ENCODE data around the gene PRDM16. TPM values are rescaled to one million over a fixed set of nuclear protein-coding genes. Genes with fewer than 3 reads are reported as not detected.

The PRDM16 gene
- total and polyA plus RNA-seq, 2 of the 8 experiments (the other 6 are each of a cell fraction or from before 2014, with no cell fraction given), result 0.39 to 0.43 TPM

- Histone ChIP-seq H2AFZ (ENCODE audit: low read length) (no peak overlapping the region), H2AK5ac (ENCODE audit: low read depth, low read length) (no peak overlapping the region), H4K20me1 (replicated peaks in 1 of 2; ENCODE audit: control insufficient read depth in 1 of 2, insufficient read depth in 2 of 2, low read length in 2 of 2) (no peaks in the 10 kb centered on the region), H4K5ac (ENCODE audit: insufficient read length, low read depth, low read length) (no peak overlapping the region), H3K36me3 (ENCODE audit: control insufficient read depth in 2 of 4, insufficient read depth in 4 of 4, low read length in 3 of 4) (no peaks in the 10 kb centered on the region), H2BK120ac (replicated peaks; ENCODE audit: low read depth, low read length) (no peak overlapping the region), H3K23ac (ENCODE audit: insufficient read length) (no peak overlapping the region), H2BK20ac (ENCODE audit: low read length) (no peak overlapping the region), H2BK5ac (ENCODE audit: low read depth, low read length) (no peak overlapping the region), H2BK15ac (ENCODE audit: low read length) (no peak overlapping the region), H3K18ac (ENCODE audit: extremely low read depth, low read length) (no peak overlapping the region), H3K4me3 (ENCODE audit: extremely low read depth in 1 of 4, insufficient read depth in 2 of 4, low read depth in 3 of 4, low read length in 4 of 4) (no peak overlapping the region), H3K9me3 (ENCODE audit: insufficient read depth in 2 of 2, low read depth in 1 of 2, low read length in 1 of 2) (no peaks in the 10 kb centered on the region), H3K9ac (replicated peaks in 1 of 4; ENCODE audit: extremely low read depth in 1 of 4, low read depth in 3 of 4, low read length in 3 of 4) (no peak overlapping the region), H3K14ac (ENCODE audit: insufficient read length) (no peak overlapping the region), H3K4ac (replicated peaks; ENCODE audit: insufficient read length, low read depth, low read length) (no peak overlapping the region), H3K27me3 (replicated peaks in 1 of 4; ENCODE audit: control insufficient read depth in 3 of 4, extremely low read depth in 1 of 4, insufficient read depth in 3 of 4, low read length in 3 of 4) (0 out of 7 replicates have a peak, but pooled peaks cover 0 to 2% (median 0%) of the 10 kb centered on the region in 4 experiments), H3K56ac (replicated peaks; ENCODE audit: insufficient read length, low read depth, low read length) (no peak overlapping the region), H3K79me2 (ENCODE audit: control insufficient read depth in 1 of 2, insufficient read depth in 2 of 2, low read length in 2 of 2) (no peaks in the 10 kb centered on the region), H3K79me1 (ENCODE audit: low read depth, low read length) (no peaks in the 10 kb centered on the region), H3K4me1 (replicated peaks in 1 of 4; ENCODE audit: control insufficient read depth in 3 of 4, insufficient read depth in 4 of 4, low read length in 3 of 4) (no peaks in the 10 kb centered on the region), H2BK12ac (ENCODE audit: low read depth, low read length) (no peak overlapping the region), H3K4me2 (ENCODE audit: insufficient read depth in 1 of 2, low read depth in 2 of 2, low read length in 2 of 2) (no peak overlapping the region), H4K8ac (ENCODE audit: extremely low read depth, insufficient read depth, low read length) (no peak overlapping the region), H4K91ac (replicated peaks; ENCODE audit: insufficient read length, low read length) (no peak overlapping the region), H3K27ac (ENCODE audit: low read depth, low read length) (no peak overlapping the region), H3K23me2 (ENCODE audit: low read depth, low read length) (peaks cover 8% of the 10 kb centered on the region; the same call in 1 of the 2 replicates)
- DNase-seq (ENCODE audit: low read depth in 1 of 2, low spot score in 2 of 2), result no peak
- FAIRE-seq, result no peak
- CTCF ChIA-PET (ENCODE audit: partially characterized antibody), result no interaction called here
- POLR2A ChIA-PET (ENCODE audit: partially characterized antibody), result no interaction called here
- 92% methylated on average over 11 of the region's 11 CpGs; no CpG with 5 or more reads in 1 of the 2 experiments for WGBS, 2 experiments (ENCODE audit: extremely low coverage in 1 of 2, insufficient coverage in 1 of 2, insufficient read length in 1 of 2, insufficient replicate concordance in 2 of 2, low coverage in 1 of 2, low lambda C conversion rate in 2 of 2, missing lambda C conversion rate in 1 of 2)
- TF ChIP-seq KDM5A (IDR thresholded peaks at IDR 0.05; ENCODE audit: low read length), result no peak
- TF ChIP-seq TAF1 (IDR thresholded peaks at IDR 0.05; ENCODE audit: low read depth, low read length), result no peak
- no peak for TF ChIP-seq EZH2 (IDR thresholded peaks at IDR 0.05; ENCODE audit: low read depth, low read length, severe bottlenecking)
- TF ChIP-seq KDM1A (IDR thresholded peaks at IDR 0.05; ENCODE audit: borderline replicate concordance, low read length), result no peak
- no peak for TF ChIP-seq CHD1 (IDR thresholded peaks at IDR 0.05; ENCODE audit: low read depth, low read length)
- TF ChIP-seq YY1 (IDR thresholded peaks at IDR 0.05; ENCODE audit: low read depth, low read length), result no peak
- no peak for TF ChIP-seq SUZ12 (IDR thresholded peaks at IDR 0.05; ENCODE audit: low read length)
- TF ChIP-seq RNF2 (IDR thresholded peaks at IDR 0.05; ENCODE audit: borderline replicate concordance, low read depth, low read length, missing control alignments, poor library complexity, severe bottlenecking), result no peak
- TF ChIP-seq CTBP2 (IDR thresholded peaks at IDR 0.05; ENCODE audit: borderline replicate concordance, insufficient read depth, insufficient read length, low read length), result no peak
- TF ChIP-seq TEAD4 (IDR thresholded peaks at IDR 0.05; ENCODE audit: low read depth, low read length), result no peak
- no peak for TF ChIP-seq SIN3A (conservative IDR thresholded peaks at IDR 0.05 in 1 of 2, IDR thresholded peaks at IDR 0.05 in 1 of 2; ENCODE audit: low read depth in 1 of 2, low read length in 2 of 2)
- TF ChIP-seq SP2 (IDR thresholded peaks at IDR 0.05; ENCODE audit: low read length), result no peak
- TF ChIP-seq FOSL1 (IDR thresholded peaks at IDR 0.05; ENCODE audit: insufficient read depth, low read depth, low read length), result no peak
- TF ChIP-seq EP300 (IDR thresholded peaks at IDR 0.05; ENCODE audit: borderline replicate concordance in 1 of 2, low read depth in 2 of 2, low read length in 2 of 2), result no peak
These were observed 306.2 kb downstream of the PRDM16 start for GRCh38 chr1:3375245-3375644.

Measured in H1 (cell line).